ENCODE measurements around the gene SPG21. TPM values are rescaled to one million over a fixed set of nuclear protein-coding genes. Genes with fewer than 3 reads are reported as not detected.
A peak's percentile ranks its signal among the peaks of the same experiment; 100 is the strongest.

Gene SPG21
- total RNA-seq, 1 experiment from 2014 or later, result 111 TPM

- H4K20me1 ChIP-seq (ENCODE audit: insufficient read depth, low read depth, low read length), result no peaks in the 10 kb centered on the region
- H3K36me3 ChIP-seq (ENCODE audit: insufficient read depth, low read length), result peaks cover 47% of the 10 kb centered on the region; the same call in 1 of the 2 replicates
- no peaks in the 10 kb centered on the region for H3K79me2 ChIP-seq (ENCODE audit: low read length)
- H2AFZ ChIP-seq (ENCODE audit: low read length), result no peak overlapping the region
- no peak overlapping the region for H3K27ac ChIP-seq (ENCODE audit: low read length)
- DNase-seq, result no peak
- no peak overlapping the region for H3K4me2 ChIP-seq (ENCODE audit: low read depth, low read length, poor library complexity, severe bottlenecking)
- no peaks in the 10 kb centered on the region for H3K9me2 ChIP-seq (replicated peaks; ENCODE audit: insufficient read depth, low read length)
- no peaks in the 10 kb centered on the region for H3K4me1 ChIP-seq (ENCODE audit: low read length)
- H3K9me3 ChIP-seq (ENCODE audit: low read length), result no peaks in the 10 kb centered on the region
- no peak overlapping the region for H3K4me3 ChIP-seq (ENCODE audit: low read length)
- H3K27me3 ChIP-seq (ENCODE audit: low read length), result no peaks in the 10 kb centered on the region
- H3K9ac ChIP-seq (ENCODE audit: low read length), result no peak overlapping the region
These were observed 28.7 kb downstream of the SPG21 start for GRCh38 chr15:64961013-64961412.

GRCh38 chr15:64960153-64960552, 29.6 kb downstream of the SPG21 start:
- H3K9ac ChIP-seq (ENCODE audit: low read length), result no peak overlapping the region
- no peaks in the 10 kb centered on the region for H4K20me1 ChIP-seq (ENCODE audit: insufficient read depth, low read depth, low read length)
- no peaks in the 10 kb centered on the region for H3K4me1 ChIP-seq (ENCODE audit: low read length)
- H3K27ac ChIP-seq (ENCODE audit: low read length), result no peak overlapping the region
- no peaks in the 10 kb centered on the region for H3K27me3 ChIP-seq (ENCODE audit: low read length)
- H2AFZ ChIP-seq (ENCODE audit: low read length), result no peak overlapping the region
- H3K4me2 ChIP-seq (ENCODE audit: low read depth, low read length, poor library complexity, severe bottlenecking), result no peak overlapping the region
- H3K4me3 ChIP-seq (ENCODE audit: low read length), result no peak overlapping the region
- no peaks in the 10 kb centered on the region for H3K79me2 ChIP-seq (ENCODE audit: low read length)
- H3K9me3 ChIP-seq (ENCODE audit: low read length), result no peaks in the 10 kb centered on the region
- DNase-seq, result no peak
- peaks cover 48% of the 10 kb centered on the region for H3K36me3 ChIP-seq (ENCODE audit: insufficient read depth, low read length)
- no peaks in the 10 kb centered on the region for H3K9me2 ChIP-seq (replicated peaks; ENCODE audit: insufficient read depth, low read length)

- no peaks in the 10 kb centered on the region for H3K9me3 ChIP-seq (ENCODE audit: low read length)
- no peaks in the 10 kb centered on the region for H4K20me1 ChIP-seq (ENCODE audit: insufficient read depth, low read depth, low read length)
- DNase-seq, result no peak
- H3K9me2 ChIP-seq (replicated peaks; ENCODE audit: insufficient read depth, low read length), result no peaks in the 10 kb centered on the region
- H3K79me2 ChIP-seq (ENCODE audit: low read length), result no peaks in the 10 kb centered on the region
- no peak overlapping the region for H2AFZ ChIP-seq (ENCODE audit: low read length)
- no peak overlapping the region for H3K4me2 ChIP-seq (ENCODE audit: low read depth, low read length, poor library complexity, severe bottlenecking)
- peaks cover 41% of the 10 kb centered on the region for H3K36me3 ChIP-seq (ENCODE audit: insufficient read depth, low read length)
- H3K27ac ChIP-seq (ENCODE audit: low read length), result no peak overlapping the region
- no peak overlapping the region for H3K9ac ChIP-seq (ENCODE audit: low read length)
- no peak overlapping the region for H3K4me3 ChIP-seq (ENCODE audit: low read length)
- no peaks in the 10 kb centered on the region for H3K4me1 ChIP-seq (ENCODE audit: low read length)
- no peaks in the 10 kb centered on the region for H3K27me3 ChIP-seq (ENCODE audit: low read length)
These were observed 30.6 kb downstream of the SPG21 start for GRCh38 chr15:64959128-64959527.

GRCh38 chr15:64954395-64954794, 35.3 kb downstream of the SPG21 start:
- Histone ChIP-seq H3K36me3 (ENCODE audit: insufficient read depth, low read length) (peaks cover 21% of the 10 kb centered on the region), H4K20me1 (ENCODE audit: insufficient read depth, low read depth, low read length) (no peaks in the 10 kb centered on the region), H3K27ac (ENCODE audit: low read length) (no peak overlapping the region), H3K4me1 (ENCODE audit: low read length) (no peaks in the 10 kb centered on the region), H3K79me2 (ENCODE audit: low read length) (no peaks in the 10 kb centered on the region), H3K27me3 (ENCODE audit: low read length) (no peaks in the 10 kb centered on the region), H3K9me3 (ENCODE audit: low read length) (no peaks in the 10 kb centered on the region), H3K9me2 (replicated peaks; ENCODE audit: insufficient read depth, low read length) (no peaks in the 10 kb centered on the region), H3K4me2 (ENCODE audit: low read depth, low read length, poor library complexity, severe bottlenecking) (no peak overlapping the region), H2AFZ (ENCODE audit: low read length) (no peak overlapping the region), H3K4me3 (ENCODE audit: low read length) (no peak overlapping the region), H3K9ac (ENCODE audit: low read length) (no peak overlapping the region)
- no peak for DNase-seq

GRCh38 chr15:64951777-64952418, 37.8 kb downstream of the SPG21 start:
- Histone ChIP-seq H3K4me3 (ENCODE audit: low read length) (no peak overlapping the region), H3K79me2 (ENCODE audit: low read length) (no peaks in the 10 kb centered on the region), H3K9me2 (replicated peaks; ENCODE audit: insufficient read depth, low read length) (no peaks in the 10 kb centered on the region), H3K27me3 (ENCODE audit: low read length) (no peaks in the 10 kb centered on the region), H4K20me1 (ENCODE audit: insufficient read depth, low read depth, low read length) (no peaks in the 10 kb centered on the region), H3K4me2 (ENCODE audit: low read depth, low read length, poor library complexity, severe bottlenecking) (no peak overlapping the region), H3K36me3 (ENCODE audit: insufficient read depth, low read length) (peaks cover 11% of the 10 kb centered on the region), H3K9ac (ENCODE audit: low read length) (no peak overlapping the region), H3K27ac (ENCODE audit: low read length) (no peak overlapping the region), H2AFZ (ENCODE audit: low read length) (no peak overlapping the region), H3K4me1 (ENCODE audit: low read length) (no peaks in the 10 kb centered on the region), H3K9me3 (ENCODE audit: low read length) (no peaks in the 10 kb centered on the region)
- DNase-seq, result no peak

GRCh38 chr15:64950888-64951287, 38.8 kb downstream of the SPG21 start:
- H3K36me3 ChIP-seq (ENCODE audit: insufficient read depth, low read length), result peaks cover 7% of the 10 kb centered on the region
- no peak overlapping the region for H3K27ac ChIP-seq (ENCODE audit: low read length)
- no peaks in the 10 kb centered on the region for H3K27me3 ChIP-seq (ENCODE audit: low read length)
- no peak overlapping the region for H3K9ac ChIP-seq (ENCODE audit: low read length)
- H3K4me1 ChIP-seq (ENCODE audit: low read length), result no peaks in the 10 kb centered on the region
- H4K20me1 ChIP-seq (ENCODE audit: insufficient read depth, low read depth, low read length), result no peaks in the 10 kb centered on the region
- H3K4me2 ChIP-seq (ENCODE audit: low read depth, low read length, poor library complexity, severe bottlenecking), result no peak overlapping the region
- H3K9me3 ChIP-seq (ENCODE audit: low read length), result no peaks in the 10 kb centered on the region
- H3K9me2 ChIP-seq (replicated peaks; ENCODE audit: insufficient read depth, low read length), result no peaks in the 10 kb centered on the region
- H2AFZ ChIP-seq (ENCODE audit: low read length), result no peak overlapping the region
- DNase-seq, result peak; percentile 52
- no peak overlapping the region for H3K4me3 ChIP-seq (ENCODE audit: low read length)
- no peaks in the 10 kb centered on the region for H3K79me2 ChIP-seq (ENCODE audit: low read length)

- Histone ChIP-seq H3K36me3 (ENCODE audit: insufficient read depth, low read length) (no peaks in the 10 kb centered on the region), H3K9me3 (ENCODE audit: low read length) (no peaks in the 10 kb centered on the region), H3K4me2 (ENCODE audit: low read depth, low read length, poor library complexity, severe bottlenecking) (no peak overlapping the region), H3K4me3 (ENCODE audit: low read length) (no peak overlapping the region), H3K4me1 (ENCODE audit: low read length) (no peaks in the 10 kb centered on the region), H3K79me2 (ENCODE audit: low read length) (no peaks in the 10 kb centered on the region), H2AFZ (ENCODE audit: low read length) (no peak overlapping the region), H3K9ac (ENCODE audit: low read length) (no peak overlapping the region), H3K9me2 (replicated peaks; ENCODE audit: insufficient read depth, low read length) (no peaks in the 10 kb centered on the region), H3K27me3 (ENCODE audit: low read length) (no peaks in the 10 kb centered on the region), H4K20me1 (ENCODE audit: insufficient read depth, low read depth, low read length) (no peaks in the 10 kb centered on the region), H3K27ac (ENCODE audit: low read length) (no peak overlapping the region)
- peak; percentile 47 for DNase-seq
These were observed 40.1 kb downstream of the SPG21 start for GRCh38 chr15:64949383-64950186.

GRCh38 chr15:64948916-64949315, 40.8 kb downstream of the SPG21 start:
- H3K27me3 ChIP-seq (ENCODE audit: low read length), result no peaks in the 10 kb centered on the region
- H3K4me1 ChIP-seq (ENCODE audit: low read length), result no peaks in the 10 kb centered on the region
- no peak overlapping the region for H3K9ac ChIP-seq (ENCODE audit: low read length)
- H3K4me2 ChIP-seq (ENCODE audit: low read depth, low read length, poor library complexity, severe bottlenecking), result no peak overlapping the region
- H3K27ac ChIP-seq (ENCODE audit: low read length), result no peak overlapping the region
- H3K79me2 ChIP-seq (ENCODE audit: low read length), result no peaks in the 10 kb centered on the region
- no peaks in the 10 kb centered on the region for H4K20me1 ChIP-seq (ENCODE audit: insufficient read depth, low read depth, low read length)
- H3K9me3 ChIP-seq (ENCODE audit: low read length), result no peaks in the 10 kb centered on the region
- H2AFZ ChIP-seq (ENCODE audit: low read length), result no peak overlapping the region
- H3K9me2 ChIP-seq (replicated peaks; ENCODE audit: insufficient read depth, low read length), result no peaks in the 10 kb centered on the region
- H3K4me3 ChIP-seq (ENCODE audit: low read length), result no peak overlapping the region
- no peaks in the 10 kb centered on the region for H3K36me3 ChIP-seq (ENCODE audit: insufficient read depth, low read length)
- no peak for DNase-seq

Data from Karpas-422 (cell line).